ENCODE data around the gene WASF2.

DNA sequence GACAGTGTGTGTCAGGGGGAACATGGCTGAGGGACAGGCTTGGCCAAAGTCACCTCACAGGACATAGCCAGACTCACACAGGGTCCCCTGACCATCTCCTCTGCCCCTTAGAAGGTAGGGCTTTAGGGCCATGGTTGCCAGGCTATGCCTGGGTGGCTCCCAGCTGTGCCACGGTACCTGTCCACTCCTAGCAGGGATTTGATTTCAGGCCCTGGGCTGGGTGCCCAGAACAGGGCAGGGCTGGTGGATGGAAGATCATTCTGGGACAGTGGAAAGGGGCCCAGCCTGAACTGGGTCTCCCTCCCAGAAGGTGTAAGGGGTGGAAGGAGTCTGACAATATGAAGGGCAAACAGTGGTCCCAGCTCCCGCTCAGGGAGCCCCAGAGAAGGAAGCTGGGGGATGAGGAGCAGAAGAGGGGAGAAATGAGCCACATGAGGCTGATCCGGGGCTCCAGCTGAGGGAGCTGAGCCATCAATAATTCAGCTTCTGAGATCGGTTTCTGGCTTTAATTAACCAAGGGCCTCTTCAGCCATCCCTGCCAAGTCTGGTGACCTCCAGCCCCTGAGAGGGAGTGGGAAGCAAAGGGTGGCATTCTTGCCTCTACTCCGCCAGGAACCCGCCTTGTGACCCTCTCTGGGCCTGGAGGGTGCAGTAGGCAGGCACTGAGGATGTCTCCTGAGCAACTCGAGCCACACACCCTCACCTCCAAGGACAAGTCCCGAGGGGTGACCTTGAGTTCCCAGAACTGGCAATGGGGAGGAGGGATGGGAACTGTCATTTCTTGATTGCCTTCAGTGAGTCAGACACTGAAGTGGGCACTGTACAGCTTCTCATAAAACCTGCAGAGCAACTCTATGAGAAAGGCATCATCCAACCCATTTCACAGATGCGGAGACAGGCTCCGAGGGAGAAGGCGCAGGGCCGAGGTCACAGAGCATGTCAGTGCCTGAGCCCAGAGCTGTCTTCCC is 108.9 kb downstream of the WASF2 start:
- TF ChIP-seq, protein P1, sequence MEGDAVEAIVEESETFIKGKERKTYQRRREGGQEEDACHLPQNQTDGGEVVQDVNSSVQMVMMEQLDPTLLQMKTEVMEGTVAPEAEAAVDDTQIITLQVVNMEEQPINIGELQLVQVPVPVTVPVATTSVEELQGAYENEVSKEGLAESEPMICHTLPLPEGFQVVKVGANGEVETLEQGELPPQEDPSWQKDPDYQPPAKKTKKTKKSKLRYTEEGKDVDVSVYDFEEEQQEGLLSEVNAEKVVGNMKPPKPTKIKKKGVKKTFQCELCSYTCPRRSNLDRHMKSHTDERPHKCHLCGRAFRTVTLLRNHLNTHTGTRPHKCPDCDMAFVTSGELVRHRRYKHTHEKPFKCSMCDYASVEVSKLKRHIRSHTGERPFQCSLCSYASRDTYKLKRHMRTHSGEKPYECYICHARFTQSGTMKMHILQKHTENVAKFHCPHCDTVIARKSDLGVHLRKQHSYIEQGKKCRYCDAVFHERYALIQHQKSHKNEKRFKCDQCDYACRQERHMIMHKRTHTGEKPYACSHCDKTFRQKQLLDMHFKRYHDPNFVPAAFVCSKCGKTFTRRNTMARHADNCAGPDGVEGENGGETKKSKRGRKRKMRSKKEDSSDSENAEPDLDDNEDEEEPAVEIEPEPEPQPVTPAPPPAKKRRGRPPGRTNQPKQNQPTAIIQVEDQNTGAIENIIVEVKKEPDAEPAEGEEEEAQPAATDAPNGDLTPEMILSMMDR (IDR thresholded peaks at IDR 0.05; ENCODE audit: low read length), result no peak
- TF ChIP-seq EZH2 (IDR thresholded peaks at IDR 0.05; ENCODE audit: borderline replicate concordance, low read length), result no peak

Data from OCI-LY1 (cell line).